Vagina (tissue), 2 donors: ENCODE measurements around the gene NEK5. TPM values are rescaled to one million over a fixed set of nuclear protein-coding genes. Genes with fewer than 3 reads are reported as not detected.

Source experiments
- DNase-seq, 2 donors: peaks; one replicate each; pipeline ENCODE4 v3.0.0-alpha.2; 2017; ENCODE audit errors: extremely low spot score in 2 of 2
- H3K27ac ChIP-seq: fragments of 200-600 bp; sonication (generic); one replicate; pipeline ENCODE4 v1.5.1; 2019
- H3K27me3 ChIP-seq: fragments of 200-600 bp; sonication (generic); one replicate; pipeline ENCODE4 v1.5.1; 2019
- H3K36me3 ChIP-seq, 2 donors: fragments of 200-600 bp; sonication (generic); one replicate each; pipeline ENCODE4 v1.5.1; 2017 to 2019
- H3K4me1 ChIP-seq: fragments of 200-600 bp; sonication (generic); one replicate; pipeline ENCODE4 v1.5.1; 2019
- H3K4me3 ChIP-seq, 2 donors: fragments of 200-600 bp; sonication (generic); 1 replicate in 1 of 2; 2 replicates in 1 of 2; pipeline ENCODE4 v1.5.1; 2016 to 2019
- H3K9me3 ChIP-seq: fragments of 200-600 bp; sonication (generic); one replicate; pipeline ENCODE4 v1.5.1; 2019
- POLR2A ChIP-seq, 2 donors: fragments of 450-650 bp; IDR thresholded peaks; one replicate each; pipeline ENCODE4 v1.6.1; 2017; ENCODE audit warnings: antibody characterized with exemption in 2 of 2, mild to moderate bottlenecking in 2 of 2, moderate library complexity in 2 of 2
- POLR2AphosphoS5 ChIP-seq, 2 donors: sonication (generic); formaldehyde crosslinking; IDR thresholded peaks; one replicate each; pipeline ENCODE4 v1.9.0; 2017; ENCODE audit warnings: antibody characterized with exemption in 2 of 2, mild to moderate bottlenecking in 2 of 2, low read depth in 1 of 2; ENCODE audit not compliant: insufficient read depth in 1 of 2
- intact Hi-C: fragments of 100-400 bp; cut with DNase I; formaldehyde crosslinking; loops from one replicate; pipeline ENCODE4 v1.15.1; 2023
- total RNA-seq: library from RNA; depleted of rRNA; stranded (reverse); fragments of >200 nt; gene quantifications from one replicate; pipeline ENCODE4 v1.2.3, GENCODE V29; 2016
- TF ChIP-seq, protein P1 (sequence below), 3 experiments: fragments of 450-650 bp in 2 of 3; fragments of 200-600 bp in 1 of 3; sonication (generic) in 1 of 3; IDR thresholded peaks; one replicate each; pipeline ENCODE4 v1.5.1; 2017 to 2019; ENCODE audit warnings: antibody characterized with exemption in 3 of 3, mild to moderate bottlenecking in 2 of 3, moderate library complexity in 2 of 3

NEK5 gene
- total RNA-seq, 1 donor from 2014 or later = 0.98 TPM

DNA sequence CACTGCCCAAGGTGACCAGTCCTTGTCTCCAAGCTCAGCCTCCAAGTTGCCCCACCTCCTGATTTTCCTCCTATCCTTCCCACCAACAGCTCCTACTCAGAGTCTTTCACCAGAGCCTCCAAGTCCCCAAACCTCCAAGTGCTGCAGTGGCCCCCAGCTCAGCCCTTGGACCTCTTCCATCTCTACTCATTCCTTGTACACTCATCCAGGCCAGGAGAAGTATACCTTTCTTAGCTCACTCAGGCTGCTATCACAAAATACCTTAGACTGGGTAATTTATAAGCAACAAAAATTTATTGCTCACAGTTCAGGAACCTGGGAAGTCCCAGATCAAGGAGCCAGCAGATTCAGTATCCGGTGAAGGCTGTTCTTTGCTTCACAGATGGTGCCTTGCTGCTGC is 129.0 kb downstream of the NEK5 start:
- TF ChIP-seq, protein P1, sequence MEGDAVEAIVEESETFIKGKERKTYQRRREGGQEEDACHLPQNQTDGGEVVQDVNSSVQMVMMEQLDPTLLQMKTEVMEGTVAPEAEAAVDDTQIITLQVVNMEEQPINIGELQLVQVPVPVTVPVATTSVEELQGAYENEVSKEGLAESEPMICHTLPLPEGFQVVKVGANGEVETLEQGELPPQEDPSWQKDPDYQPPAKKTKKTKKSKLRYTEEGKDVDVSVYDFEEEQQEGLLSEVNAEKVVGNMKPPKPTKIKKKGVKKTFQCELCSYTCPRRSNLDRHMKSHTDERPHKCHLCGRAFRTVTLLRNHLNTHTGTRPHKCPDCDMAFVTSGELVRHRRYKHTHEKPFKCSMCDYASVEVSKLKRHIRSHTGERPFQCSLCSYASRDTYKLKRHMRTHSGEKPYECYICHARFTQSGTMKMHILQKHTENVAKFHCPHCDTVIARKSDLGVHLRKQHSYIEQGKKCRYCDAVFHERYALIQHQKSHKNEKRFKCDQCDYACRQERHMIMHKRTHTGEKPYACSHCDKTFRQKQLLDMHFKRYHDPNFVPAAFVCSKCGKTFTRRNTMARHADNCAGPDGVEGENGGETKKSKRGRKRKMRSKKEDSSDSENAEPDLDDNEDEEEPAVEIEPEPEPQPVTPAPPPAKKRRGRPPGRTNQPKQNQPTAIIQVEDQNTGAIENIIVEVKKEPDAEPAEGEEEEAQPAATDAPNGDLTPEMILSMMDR (IDR thresholded peaks at IDR 0.05) = no peak
- TF ChIP-seq POLR2A (IDR thresholded peaks at IDR 0.05) = no peak
- no peak for TF ChIP-seq POLR2AphosphoS5 (IDR thresholded peaks at IDR 0.05; ENCODE audit: insufficient read depth in 1 of 2, low read depth in 1 of 2)
- Histone ChIP-seq H3K4me3 (no peak overlapping the region), H3K27me3 (no peaks in the 10 kb centered on the region), H3K36me3 (no peaks in the 10 kb centered on the region), H3K4me1 (peaks cover 16% of the 10 kb centered on the region), H3K27ac (no peak overlapping the region), H3K9me3 (no peaks in the 10 kb centered on the region)
- no peak for DNase-seq
- intact Hi-C loops = loop anchor here (10.0 kb wide), 1 partner anchor 125 kb away; the partner anchor contains the start of gene NEK5

DNA sequence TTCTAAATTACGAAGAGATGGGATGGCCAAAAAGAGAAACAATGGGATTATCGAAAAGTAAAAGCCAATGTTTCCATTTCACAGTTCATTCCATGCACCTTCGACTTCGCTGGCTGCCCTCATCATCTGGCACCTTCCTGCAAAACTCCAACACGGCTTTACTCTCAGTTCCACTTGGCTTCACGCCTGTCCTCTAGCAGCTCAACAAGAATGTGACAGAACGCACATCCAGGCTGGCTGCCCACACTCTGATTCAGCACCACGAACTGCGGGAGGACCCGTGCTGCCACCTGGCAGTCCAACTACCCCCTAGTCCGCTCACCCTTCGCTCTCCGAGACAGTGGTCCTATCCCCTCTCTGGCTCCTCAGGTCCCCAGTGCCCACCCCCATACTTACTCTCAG is 129.4 kb downstream of the NEK5 start:
- Histone ChIP-seq H3K27ac (no peak overlapping the region), H3K4me1 (peaks cover 17% of the 10 kb centered on the region)

DNA sequence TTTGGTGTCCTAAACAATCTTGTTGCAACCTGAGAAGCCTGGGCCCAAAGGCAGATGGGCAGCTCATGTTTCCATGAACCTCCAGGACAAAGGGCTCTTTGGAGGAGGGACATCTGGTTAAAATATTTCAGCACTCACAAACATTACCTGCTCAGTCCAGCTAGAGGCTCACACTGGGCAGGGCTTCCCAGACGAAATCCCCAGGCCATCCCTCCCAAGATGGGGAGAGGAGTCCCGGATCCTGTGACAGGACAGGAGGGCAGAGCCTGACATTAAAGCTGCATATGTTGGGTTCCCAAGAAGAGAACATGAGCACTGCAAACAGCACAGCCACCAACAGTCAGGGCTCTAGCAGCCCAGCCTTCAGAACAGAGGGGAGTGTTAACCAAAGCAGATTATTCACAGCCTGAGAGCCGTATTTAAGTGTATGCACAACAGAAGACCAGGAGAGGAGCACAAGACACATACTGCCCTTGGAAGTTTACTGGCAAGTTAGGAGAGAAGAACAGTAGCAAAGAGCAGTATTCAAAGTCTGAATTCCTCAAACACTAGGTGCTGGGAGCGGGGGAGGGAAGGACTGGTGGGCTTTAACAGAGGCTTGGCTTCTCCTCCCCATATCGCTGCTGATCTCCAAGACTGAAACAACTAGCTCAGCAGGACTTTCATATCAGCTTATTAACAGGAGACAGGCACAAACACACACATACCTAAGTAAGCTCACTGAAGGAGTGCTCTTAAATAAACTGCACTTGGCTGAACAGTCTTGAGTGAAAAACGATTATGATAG is 130.0 kb downstream of the NEK5 start:
- Histone ChIP-seq H3K9me3 (no peaks in the 10 kb centered on the region), H3K27me3 (no peaks in the 10 kb centered on the region), H3K4me3 (no peak overlapping the region), H3K27ac (no peak overlapping the region), H3K36me3 (no peaks in the 10 kb centered on the region), H3K4me1 (peaks cover 17% of the 10 kb centered on the region)
- DNase-seq = no peak
- TF ChIP-seq, protein P1 (IDR thresholded peaks at IDR 0.05) = no peak
- TF ChIP-seq POLR2A (IDR thresholded peaks at IDR 0.05) = no peak
- no peak for TF ChIP-seq POLR2AphosphoS5 (IDR thresholded peaks at IDR 0.05; ENCODE audit: insufficient read depth in 1 of 2, low read depth in 1 of 2)
- intact Hi-C loops = loop anchor here (10.0 kb wide), 1 partner anchor 126 kb away; the partner anchor contains the start of gene NEK5

More for the DNA sequence above, 129.4 kb downstream of the NEK5 start:
- Histone ChIP-seq H3K9me3 (no peaks in the 10 kb centered on the region), H3K27me3 (no peaks in the 10 kb centered on the region), H3K36me3 (no peaks in the 10 kb centered on the region), H3K4me3 (no peak overlapping the region)
- no peak for DNase-seq
- intact Hi-C loops = loop anchor here (10.0 kb wide), 1 partner anchor 125 kb away; the partner anchor contains the start of gene NEK5
- TF ChIP-seq, protein P1 (IDR thresholded peaks at IDR 0.05) = no peak
- no peak for TF ChIP-seq POLR2AphosphoS5 (IDR thresholded peaks at IDR 0.05; ENCODE audit: insufficient read depth in 1 of 2, low read depth in 1 of 2)
- no peak for TF ChIP-seq POLR2A (IDR thresholded peaks at IDR 0.05)

GRCh38 chr13:51997641-51998330 is 131.1 kb downstream of the NEK5 start:
- H3K4me1 ChIP-seq = peaks cover 17% of the 10 kb centered on the region
- TF ChIP-seq POLR2A (IDR thresholded peaks at IDR 0.05) (no peak), POLR2AphosphoS5 (IDR thresholded peaks at IDR 0.05; ENCODE audit: insufficient read depth in 1 of 2, low read depth in 1 of 2) (no peak)
- TF ChIP-seq, protein P1 (IDR thresholded peaks at IDR 0.05) = no peak
- DNase-seq = no peak

More at GRCh38 chr13:51997641-51998330, 131.1 kb downstream of the NEK5 start:
- Histone ChIP-seq H3K27ac (no peak overlapping the region), H3K4me3 (no peak overlapping the region), H3K36me3 (no peaks in the 10 kb centered on the region), H3K9me3 (no peaks in the 10 kb centered on the region), H3K27me3 (no peaks in the 10 kb centered on the region)
- intact Hi-C loops = loop anchor here (10.0 kb wide), 1 partner anchor 127 kb away; the partner anchor contains the start of gene NEK5
